ENCODE measurements around the gene DEDD2. TPM values are rescaled to one million over a fixed set of nuclear protein-coding genes. Genes with fewer than 3 reads are reported as not detected.

DEDD2 gene
- total RNA-seq, 3 donors from 2014 or later = 25.2 to 29.1 (median 28.1) TPM

DNA sequence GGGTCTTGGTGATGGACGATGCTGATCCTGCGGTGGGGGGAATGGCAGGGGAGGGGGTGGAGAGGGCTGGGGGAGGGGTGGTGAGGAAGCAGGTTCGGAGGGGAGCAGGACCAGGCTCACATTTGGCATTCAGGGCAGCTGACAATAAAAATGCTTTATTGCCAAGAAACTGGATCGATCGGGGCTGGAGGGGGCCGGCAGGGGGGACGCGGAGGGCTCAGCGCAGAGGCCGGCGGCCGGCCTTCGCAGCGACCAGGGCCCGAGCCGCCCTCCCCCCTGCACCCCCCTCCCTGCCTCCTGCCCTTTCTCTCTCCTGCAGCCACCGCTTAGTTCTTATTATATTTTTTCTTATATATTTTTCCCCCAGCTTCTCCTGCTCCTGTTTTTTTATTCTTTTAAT lies 67.1 kb downstream of the DEDD2 start:
- peaks cover under 1% of the 10 kb centered on the region for H3K36me3 Mint-ChIP-seq (ENCODE audit: insufficient read depth)
- no peak overlapping the region for H3K4me3 Mint-ChIP-seq
- H3K9me3 Mint-ChIP-seq = no peaks in the 10 kb centered on the region
- ATAC-seq (no peak), DNase-seq (no peak)
- peaks cover 2% of the 10 kb centered on the region for H3K27me3 Mint-ChIP-seq (ENCODE audit: low read depth)
- peaks cover 38% of the 10 kb centered on the region for H3K4me1 Mint-ChIP-seq (ENCODE audit: low read depth)

DNA sequence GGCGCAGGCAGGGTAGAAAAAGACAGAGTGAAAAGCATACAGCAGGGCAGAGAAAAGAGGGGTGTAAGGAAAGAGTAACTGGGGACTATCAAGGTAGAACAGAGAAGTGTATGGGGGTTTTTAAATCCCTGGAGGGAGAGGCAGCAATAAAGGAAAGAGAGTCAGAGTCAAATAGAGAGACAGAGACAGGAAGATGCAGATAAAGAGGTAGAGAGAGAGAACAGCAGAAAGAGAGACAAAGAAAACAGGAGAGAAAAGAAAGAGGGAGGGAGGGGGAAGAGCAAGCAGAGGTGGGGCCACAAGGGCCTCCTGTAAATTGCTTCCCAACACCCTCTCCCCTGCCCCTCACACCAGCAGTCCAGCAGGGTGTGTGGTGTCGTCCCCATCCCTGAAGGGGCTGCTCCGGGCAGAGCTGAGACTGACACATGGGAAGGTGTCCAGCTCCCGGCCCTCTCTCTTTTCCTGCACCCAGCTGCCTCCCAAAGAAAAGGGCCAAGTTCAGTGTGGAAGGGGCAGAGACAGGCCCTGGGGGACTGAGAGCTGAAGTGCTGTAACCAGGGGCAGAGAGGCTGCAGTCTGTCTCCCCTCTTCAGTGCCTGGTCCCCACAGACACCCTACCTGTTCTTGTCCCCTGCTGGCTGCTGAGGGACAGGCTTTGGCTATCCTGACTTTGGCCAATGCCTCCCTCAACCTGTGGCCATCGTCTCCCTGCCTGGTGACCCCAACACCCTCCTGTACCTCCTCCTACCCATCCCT lies 67.9 kb downstream of the DEDD2 start:
- H3K9me3 Mint-ChIP-seq = no peaks in the 10 kb centered on the region
- H3K4me3 Mint-ChIP-seq = no peak overlapping the region
- peaks cover 2% of the 10 kb centered on the region for H3K27me3 Mint-ChIP-seq (ENCODE audit: low read depth)
- DNase-seq (no peak), ATAC-seq (no peak)
- H3K36me3 Mint-ChIP-seq (ENCODE audit: insufficient read depth) = peaks cover 2% of the 10 kb centered on the region
- H3K4me1 Mint-ChIP-seq (ENCODE audit: low read depth) = peaks cover 30% of the 10 kb centered on the region

Other genes with a start within 250 kb of the DEDD2 start
- gene ATP1A3, start 223.4 kb downstream of the DEDD2 start, total RNA-seq = 1 to 10 TPM; 2.8 to 4.9 (median 3.7) TPM
- gene GRIK5, start 147.5 kb downstream of the DEDD2 start, total RNA-seq = 1 to 10 TPM in 1 of 3 donors, under 1 TPM in 2; 0.49 to 1.1 (median 0.61) TPM
- gene ZNF574, start 141.5 kb downstream of the DEDD2 start, total RNA-seq = 10 to 100 TPM; 19.9 to 20.7 (median 20.6) TPM
- 100 to 1,000 TPM in 1 of 3 donors, 10 to 100 TPM in 2; 83.9 to 123 (median 85.7) TPM for gene POU2F2, start 85.2 kb downstream of the DEDD2 start, total RNA-seq
- 10 to 100 TPM; 17.2 to 19.4 (median 18.7) TPM for gene ZNF526, start 2.6 kb upstream of the DEDD2 start, total RNA-seq
- 10 to 100 TPM; 51.9 to 56.4 (median 55.2) TPM for gene GSK3A, start 24.9 kb upstream of the DEDD2 start, total RNA-seq
- gene ERF, start 37.5 kb upstream of the DEDD2 start, total RNA-seq = 10 to 100 TPM; 86.2 to 95.4 (median 89.1) TPM
- gene CIC, start 51.6 kb upstream of the DEDD2 start, total RNA-seq = 10 to 100 TPM; 54.9 to 67.3 (median 64.1) TPM
- gene PRR19, start 84.5 kb upstream of the DEDD2 start, total RNA-seq = 1 to 10 TPM in 2 of 3 donors, under 1 TPM in 1; 0.58 to 1.5 (median 1.3) TPM
- gene PAFAH1B3, start 84.9 kb upstream of the DEDD2 start, total RNA-seq = 10 to 100 TPM; 55.2 to 67.8 (median 60.0) TPM
- not detected for gene TMEM145, start 95.6 kb upstream of the DEDD2 start, total RNA-seq
- gene MEGF8, start 108.0 kb upstream of the DEDD2 start, total RNA-seq = 1 to 10 TPM; 6.9 to 7.6 (median 6.9) TPM
- not detected for gene CNFN, start 172.6 kb upstream of the DEDD2 start, total RNA-seq
- gene LIPE, start 209.7 kb upstream of the DEDD2 start, total RNA-seq = 10 to 100 TPM; 23.0 to 29.1 (median 28.0) TPM
- not detected for gene CXCL17, start 225.3 kb upstream of the DEDD2 start, total RNA-seq

Measured in activated T-cell treated with anti-CD3 and anti-CD28 coated beads, Interleukin-2, amount 50 U/mL, for 4 hours (primary cell).